MM.1S (cell line): ENCODE measurements around the gene RHBDD1.

ENCODE experiments used
- DNase-seq: peaks from one replicate; pipeline ENCODE4 v3.0.0-alpha.2; 2015
- H2AFZ ChIP-seq: fragments of 300-600 bp; sonication (generic); 2 replicates; pipeline ENCODE4 v1.6.0; 2016; ENCODE audit warnings: antibody characterized with exemption, low read length
- H3F3A ChIP-seq: fragments of 300-600 bp; sonication (generic); 2 replicates; pipeline ENCODE4 v1.6.1; 2016; ENCODE audit warnings: mild to moderate bottlenecking, antibody characterized with exemption, low read length, moderate library complexity, mixed read lengths; ENCODE audit not compliant: insufficient read depth
- H3K27ac ChIP-seq: fragments of 300-600 bp; sonication (generic); 2 replicates; pipeline ENCODE4 v1.5.1; 2016; ENCODE audit warnings: mild to moderate bottlenecking, low read length
- H3K27me3 ChIP-seq: fragments of 300-600 bp; sonication (generic); replicated peaks from 2 replicates; pipeline ENCODE4 v1.6.0; 2016; ENCODE audit warnings: low read length; ENCODE audit not compliant: insufficient read depth
- H3K36me3 ChIP-seq: fragments of 300-600 bp; sonication (generic); replicated peaks from 2 replicates; pipeline ENCODE4 v1.6.1; 2016; ENCODE audit warnings: mild to moderate bottlenecking, low read length, mixed read lengths; ENCODE audit not compliant: insufficient read depth
- H3K4me1 ChIP-seq: fragments of 300-600 bp; sonication (generic); 2 replicates; pipeline ENCODE4 v1.6.1; 2016; ENCODE audit warnings: low read length, mixed read lengths
- H3K4me2 ChIP-seq: fragments of 300-600 bp; sonication (generic); 2 replicates; pipeline ENCODE4 v1.6.0; 2016; ENCODE audit warnings: low read depth, low read length
- H3K4me3 ChIP-seq: fragments of 300-600 bp; sonication (generic); 2 replicates; pipeline ENCODE4 v1.5.1; 2016; ENCODE audit warnings: low read length, mixed read lengths
- H3K79me2 ChIP-seq: fragments of 300-600 bp; sonication (generic); 2 replicates; pipeline ENCODE4 v1.6.1; 2016; ENCODE audit warnings: mixed run types, low read length, mixed read lengths
- H3K9ac ChIP-seq: fragments of 300-600 bp; sonication (generic); 2 replicates; pipeline ENCODE4 v1.6.1; 2016; ENCODE audit warnings: low read length, mixed read lengths
- H3K9me2 ChIP-seq: fragments of 300-600 bp; sonication (generic); replicated peaks from 2 replicates; pipeline ENCODE4 v1.6.1; 2016; ENCODE audit warnings: mild to moderate bottlenecking, low read length, mixed read lengths; ENCODE audit not compliant: insufficient read depth
- H3K9me3 ChIP-seq: fragments of 300-600 bp; sonication (generic); replicated peaks from 2 replicates; pipeline ENCODE4 v1.6.1; 2016; ENCODE audit warnings: mild to moderate bottlenecking, low read length, mixed read lengths; ENCODE audit not compliant: insufficient read depth
- H4K20me1 ChIP-seq: fragments of 300-600 bp; sonication (generic); 2 replicates; pipeline ENCODE4 v1.6.1; 2016; ENCODE audit warnings: mild to moderate bottlenecking, low read length, moderate library complexity, mixed read lengths; ENCODE audit not compliant: insufficient read depth
- CTCF ChIP-seq: fragments of 300-600 bp; sonication (generic); IDR thresholded peaks from 2 replicates; pipeline ENCODE4 v1.5.1; 2016; ENCODE audit warnings: antibody characterized with exemption, low read length, mixed read lengths
- EZH2 ChIP-seq: fragments of 300-600 bp; sonication (generic); optimal IDR thresholded peaks from 2 replicates; pipeline ENCODE3; 2017; ENCODE audit warnings: low read depth, mild to moderate bottlenecking, antibody characterized with exemption, low read length, mixed read lengths
- EZH2phosphoT487 ChIP-seq: fragments of 300-600 bp; sonication (generic); IDR thresholded peaks from 2 replicates; pipeline ENCODE4 v1.6.1; 2018; ENCODE audit warnings: antibody characterized with exemption, low read length

The RHBDD1 gene

GRCh38 chr2:226796012-226796839 lies 39.6 kb upstream of the RHBDD1 start:
- Histone ChIP-seq H3K9me2 (no peaks in the 10 kb centered on the region), H4K20me1 (no peaks in the 10 kb centered on the region), H3K9me3 (no peaks in the 10 kb centered on the region), H3K4me1 (peaks cover 15% of the 10 kb centered on the region; the same call in 1 of the 2 replicates), H3K9ac (peak overlapping the region; percentile 90; the same call in 1 of the 2 replicates), H3K36me3 (0 out of 2 replicates have a peak, but pooled peaks cover 3% of the 10 kb centered on the region), H3K27me3 (no peaks in the 10 kb centered on the region), H3K27ac (peak overlapping the region; percentile 86; the same call in 1 of the 2 replicates), H3K79me2 (peaks cover 69% of the 10 kb centered on the region), H3F3A (peaks cover 40% of the 10 kb centered on the region), H2AFZ (no peak overlapping the region), H3K4me2 (peak overlapping the region; percentile 72), H3K4me3 (peak overlapping the region; percentile 73)
- TF ChIP-seq EZH2 (no peak), EZH2phosphoT487 (no peak), CTCF (no peak)
- DNase-seq: no peak

GRCh38 chr2:226796840-226797288 lies 39.0 kb upstream of the RHBDD1 start:
- Histone ChIP-seq H2AFZ (no peak overlapping the region), H3K9me2 (no peaks in the 10 kb centered on the region), H3F3A (peaks cover 39% of the 10 kb centered on the region), H3K4me3 (no peak overlapping the region), H3K27ac (no peak overlapping the region), H3K4me1 (peaks cover 15% of the 10 kb centered on the region; the same call in 1 of the 2 replicates), H3K79me2 (peaks cover 69% of the 10 kb centered on the region), H3K36me3 (0 out of 2 replicates have a peak, but pooled peaks cover 3% of the 10 kb centered on the region), H3K9me3 (no peaks in the 10 kb centered on the region), H3K4me2 (peak overlapping the region; percentile 72; the same call in 1 of the 2 replicates), H3K9ac (no peak overlapping the region), H4K20me1 (no peaks in the 10 kb centered on the region), H3K27me3 (no peaks in the 10 kb centered on the region)
- TF ChIP-seq EZH2 (no peak), EZH2phosphoT487 (no peak), CTCF (peak; percentile 34)
- no peak for DNase-seq

- H3K4me1 ChIP-seq: peaks cover 18% of the 10 kb centered on the region; the same call in 1 of the 2 replicates
- H2AFZ ChIP-seq: no peak overlapping the region
- 0 out of 2 replicates have a peak, but pooled peaks cover 3% of the 10 kb centered on the region for H3K36me3 ChIP-seq
- H3K79me2 ChIP-seq: peaks cover 69% of the 10 kb centered on the region
- no peaks in the 10 kb centered on the region for H3K9me2 ChIP-seq
- no peak overlapping the region for H3K27ac ChIP-seq
- no peaks in the 10 kb centered on the region for H3K9me3 ChIP-seq
- H3K9ac ChIP-seq: no peak overlapping the region
- H3F3A ChIP-seq: peaks cover 37% of the 10 kb centered on the region
- DNase-seq: no peak
- no peaks in the 10 kb centered on the region for H3K27me3 ChIP-seq
- no peak overlapping the region for H3K4me2 ChIP-seq
- no peaks in the 10 kb centered on the region for H4K20me1 ChIP-seq
- TF ChIP-seq EZH2phosphoT487 (no peak), CTCF (no peak), EZH2 (no peak)
- no peak overlapping the region for H3K4me3 ChIP-seq
Observed at GRCh38 chr2:226797289-226797988, 38.4 kb upstream of the RHBDD1 start.
